Colon (tissue), 2 donors: ENCODE results near the gene DIS3L2.

Experiments
- FAIRE-seq: peaks from 2 replicates; lab custom pipeline; 2012; peaks lifted over from hg19 to GRCh38; lab: Jason Lieb, UNC
- donor health status: control.
- donor health status: control.

The DIS3L2 gene

DNA sequence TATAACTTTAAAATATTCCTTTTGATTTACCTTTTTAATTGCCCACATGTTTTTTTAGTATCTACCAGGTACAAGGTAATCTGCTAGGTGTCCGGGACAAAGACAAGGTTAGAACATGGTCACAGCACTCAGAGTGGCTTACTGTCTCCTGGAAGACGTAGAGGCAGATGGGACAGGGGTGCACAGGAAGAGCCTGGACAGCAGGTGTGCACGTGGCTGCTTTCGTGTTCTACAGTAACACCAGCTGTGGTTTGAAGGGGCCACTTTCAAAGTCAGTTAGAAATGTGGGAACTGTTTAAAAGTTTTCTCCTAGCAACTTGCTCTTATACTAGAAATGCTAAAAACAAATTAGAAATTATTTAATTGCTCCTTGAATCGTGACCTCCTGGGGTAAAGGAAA lies 314.2 kb downstream of the DIS3L2 start:
- FAIRE-seq: no peak

DNA sequence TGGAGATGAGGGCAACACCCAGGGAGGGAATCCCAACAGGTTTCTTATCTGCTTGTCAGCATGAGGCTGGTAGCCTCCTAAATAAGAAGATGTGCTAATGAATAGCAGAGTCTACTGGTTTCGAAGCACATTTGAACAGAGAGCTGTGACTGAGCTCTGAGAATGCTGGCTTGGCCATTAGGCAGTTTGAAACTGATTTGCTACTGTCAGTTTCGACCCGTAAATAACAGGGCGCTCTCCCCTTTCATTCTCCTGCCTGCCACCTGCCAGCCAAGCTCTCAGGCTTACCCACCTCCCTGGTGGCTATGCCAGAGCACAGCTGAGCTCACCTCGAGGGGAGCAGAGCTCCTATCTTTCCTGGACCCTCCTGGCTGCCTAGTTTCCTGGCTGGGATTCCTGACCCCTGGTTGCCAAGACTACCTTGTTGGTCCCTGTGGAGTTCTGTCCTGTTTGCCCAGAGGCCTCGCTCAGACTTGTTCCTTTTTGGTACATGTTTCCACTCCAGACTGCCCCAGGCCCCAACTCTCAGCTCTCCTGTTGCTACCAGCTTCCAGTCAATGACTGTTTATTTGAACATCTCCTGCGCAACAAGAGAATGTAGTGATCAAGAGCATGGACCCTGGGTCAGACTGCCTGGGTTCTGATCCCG lies 314.7 kb downstream of the DIS3L2 start:
- no peak for FAIRE-seq

DNA sequence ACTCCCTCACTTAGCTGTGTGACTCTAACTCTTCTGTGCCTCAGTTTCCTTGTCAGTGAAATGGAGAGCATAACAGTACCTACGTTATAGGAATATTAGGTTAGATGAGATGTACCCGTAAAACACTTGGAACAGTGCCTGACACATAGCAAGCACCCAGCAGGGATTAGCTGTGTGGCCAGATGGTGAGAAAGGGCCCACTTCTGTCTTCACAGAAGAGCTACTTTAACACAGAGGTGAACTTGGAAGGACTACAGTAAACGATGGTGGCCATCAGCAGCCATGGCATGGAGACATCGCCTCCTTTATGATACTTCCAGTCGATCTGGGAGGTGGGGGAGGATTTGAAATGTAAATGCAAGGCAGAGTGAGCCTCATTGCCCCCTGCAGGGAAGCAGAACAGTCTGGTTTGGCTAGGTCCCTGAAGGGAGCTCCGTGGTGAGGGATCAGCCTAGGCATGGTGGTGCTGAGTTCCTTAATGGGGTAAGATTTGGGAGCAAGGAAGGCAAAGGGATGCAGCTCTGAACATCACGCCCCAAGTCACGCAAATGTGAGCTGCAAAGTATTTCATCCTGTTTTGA lies 315.3 kb downstream of the DIS3L2 start:
- no peak for FAIRE-seq

GRCh38 chr2:232278534-232278933 lies 317.0 kb downstream of the DIS3L2 start:
- no peak for FAIRE-seq

- FAIRE-seq: no peak
Measured at GRCh38 chr2:232280341-232280740, 318.8 kb downstream of the DIS3L2 start.

GRCh38 chr2:232281858-232282507 lies 320.5 kb downstream of the DIS3L2 start:
- no peak for FAIRE-seq

DNA sequence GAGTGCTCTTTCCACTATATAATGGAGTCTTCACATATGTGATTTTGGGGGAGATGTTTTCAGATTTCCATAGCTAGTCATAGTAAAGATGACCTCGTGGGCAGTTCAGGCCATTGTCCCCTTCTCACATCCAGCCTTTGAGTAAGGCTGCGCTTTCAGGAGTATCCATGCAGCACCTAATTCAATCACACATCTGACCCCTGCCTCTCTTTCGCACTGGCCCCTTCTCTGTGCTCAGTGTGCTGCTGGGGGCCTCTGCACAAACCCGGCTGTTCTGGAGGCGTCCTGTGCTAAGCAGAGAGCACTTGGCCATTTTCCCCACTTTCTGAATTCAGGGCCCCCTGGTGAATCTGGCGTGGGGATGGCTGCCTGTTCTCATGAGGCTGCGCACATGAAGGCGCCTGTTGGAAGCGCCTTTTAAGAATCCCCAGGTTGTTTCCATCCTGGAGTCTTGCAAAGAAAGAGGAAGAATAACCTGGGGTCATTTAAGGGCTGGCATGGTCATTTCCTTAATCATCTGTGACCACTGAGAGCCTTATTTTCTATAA lies 321.1 kb downstream of the DIS3L2 start:
- no peak for FAIRE-seq

- FAIRE-seq: no peak
Measured at GRCh38 chr2:232286001-232286868, 324.7 kb downstream of the DIS3L2 start.

DNA sequence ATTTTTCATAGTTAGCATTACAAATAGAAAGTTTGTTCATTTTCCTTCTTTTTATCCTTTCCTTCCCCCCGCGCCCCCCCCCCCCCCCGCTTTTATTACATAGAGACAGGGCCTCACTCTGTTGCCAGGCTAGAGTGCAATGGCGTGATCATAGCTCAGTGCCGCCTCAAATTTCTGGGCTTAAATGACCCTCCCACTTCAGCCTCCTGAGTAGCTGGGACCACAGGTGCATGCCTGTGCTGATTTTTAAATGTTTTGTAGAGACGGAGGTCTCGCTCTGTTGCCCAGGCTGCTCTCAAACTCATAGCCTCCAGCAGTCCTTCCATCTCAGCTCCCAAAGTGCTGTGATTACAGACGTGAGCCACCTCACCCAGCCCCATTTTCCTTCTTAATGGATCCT lies 325.8 kb downstream of the DIS3L2 start:
- no peak for FAIRE-seq

- FAIRE-seq: no peak
Measured at GRCh38 chr2:232288489-232289030, 327.0 kb downstream of the DIS3L2 start.

- no peak for FAIRE-seq
Measured at GRCh38 chr2:232290668-232291067, 329.2 kb downstream of the DIS3L2 start.

- FAIRE-seq: no peak
Measured at GRCh38 chr2:232291343-232291742, 329.8 kb downstream of the DIS3L2 start.

DNA sequence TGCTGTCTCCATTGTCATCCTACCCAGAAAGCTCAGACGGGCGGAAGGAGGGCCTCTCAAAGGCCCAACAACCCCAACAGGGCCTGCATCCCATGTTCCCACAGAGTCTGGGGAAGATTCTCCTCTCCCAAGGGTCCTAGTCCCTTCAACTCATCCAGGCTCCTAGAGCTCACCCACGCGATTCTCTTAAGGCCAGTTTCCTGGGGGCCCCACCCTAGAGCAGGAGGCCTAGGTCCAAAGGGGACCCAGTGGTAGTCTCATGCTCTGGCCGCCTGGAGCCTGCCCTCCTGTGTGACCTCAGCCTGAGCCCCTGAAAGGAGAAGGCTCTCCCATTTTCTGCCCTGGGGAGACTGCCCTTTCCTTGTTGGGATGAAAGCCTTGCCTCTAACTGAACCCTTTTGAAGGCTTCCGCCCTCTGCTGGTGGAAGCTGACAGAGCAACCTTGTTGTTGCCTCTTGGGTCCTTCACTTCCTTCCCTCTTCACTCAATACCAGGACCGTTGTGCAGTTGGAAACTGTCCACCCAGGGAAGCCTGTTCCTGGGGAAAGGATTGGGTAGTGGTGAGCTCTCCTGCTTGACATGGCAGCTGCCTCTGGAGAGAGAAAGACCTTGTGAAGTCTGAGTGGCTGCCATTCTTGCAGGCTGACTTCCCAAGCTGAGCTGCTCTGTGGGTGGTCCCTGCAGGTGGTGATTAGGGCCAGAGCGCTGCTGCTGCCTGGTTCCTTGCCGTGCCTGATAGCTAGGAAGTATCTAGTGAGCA lies 331.1 kb downstream of the DIS3L2 start:
- FAIRE-seq: no peak

DNA sequence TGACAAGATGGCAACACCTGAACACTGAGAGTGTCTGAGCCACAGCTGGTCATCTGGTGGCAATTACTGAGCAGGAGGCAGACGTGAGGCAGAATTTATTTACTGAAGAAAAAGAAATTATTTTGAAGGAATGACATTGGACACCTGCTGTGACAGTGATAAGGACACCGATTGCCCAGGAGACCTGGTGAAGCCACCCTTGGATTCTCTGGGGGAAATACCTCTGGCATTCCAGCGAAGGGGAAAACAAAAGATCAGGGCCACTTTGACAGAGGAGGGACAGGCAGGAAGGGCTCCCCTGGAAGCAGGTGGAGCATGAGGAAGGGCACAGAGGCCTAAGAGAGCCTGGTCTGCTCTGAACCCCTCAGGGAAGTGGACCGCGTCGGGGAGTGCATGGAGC lies 331.7 kb downstream of the DIS3L2 start:
- FAIRE-seq: no peak

- no peak for FAIRE-seq
Measured at GRCh38 chr2:232295971-232296370, 334.5 kb downstream of the DIS3L2 start.

DNA sequence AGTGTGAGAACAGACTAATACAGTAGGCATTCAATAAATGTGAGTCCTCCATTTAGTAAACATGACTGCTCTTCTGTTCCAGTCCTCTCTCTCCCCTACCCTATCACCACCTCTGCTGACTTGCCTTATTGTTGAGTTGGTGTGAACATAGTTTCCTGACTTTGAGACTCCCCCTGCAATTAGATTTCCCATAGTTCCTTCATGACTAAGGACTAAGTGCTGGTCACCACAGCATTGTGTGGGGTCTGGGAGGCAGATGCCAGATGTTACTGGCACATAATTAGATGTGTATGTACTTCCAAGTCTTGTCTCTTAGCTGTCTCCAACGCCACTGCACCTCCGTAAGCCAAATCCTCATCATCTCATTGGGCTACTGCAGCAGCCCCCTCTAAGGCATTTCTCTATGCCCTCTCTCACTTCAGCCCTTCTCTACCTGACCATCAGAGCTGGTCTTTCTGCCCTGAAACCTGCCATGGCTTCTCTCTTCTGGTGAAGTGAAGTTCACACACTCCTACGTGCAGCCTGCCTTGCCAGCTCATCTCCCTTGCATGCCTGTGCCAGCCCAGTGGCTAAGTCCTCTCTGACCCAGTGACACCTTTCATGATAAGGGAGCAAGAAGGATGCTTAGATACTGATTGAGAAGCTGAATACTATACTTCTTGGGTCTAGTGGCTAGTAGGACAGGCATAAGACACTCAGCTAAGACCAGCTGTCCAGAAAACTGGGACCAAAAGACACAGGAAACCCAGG lies 335.4 kb downstream of the DIS3L2 start:
- FAIRE-seq: no peak

DNA sequence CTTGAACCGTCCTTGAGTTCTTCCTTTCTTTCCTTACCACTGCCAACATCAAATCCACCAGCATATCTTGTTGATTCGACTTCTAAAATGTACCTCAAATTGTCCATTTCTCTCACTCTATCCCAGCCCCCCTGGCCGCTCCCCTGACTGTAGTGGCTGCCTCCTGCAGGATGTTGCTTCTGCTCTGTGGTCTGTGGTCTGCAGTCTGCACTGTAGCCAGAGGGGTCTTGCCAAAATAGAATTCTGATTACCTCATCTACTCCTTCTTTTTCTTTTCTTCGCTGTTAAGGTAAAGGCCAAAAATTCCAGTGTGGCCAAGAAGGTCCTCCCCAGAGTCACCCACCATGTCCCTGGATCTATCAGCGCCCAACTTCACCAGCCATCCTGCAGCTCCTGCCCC lies 337.6 kb downstream of the DIS3L2 start:
- no peak for FAIRE-seq

DNA sequence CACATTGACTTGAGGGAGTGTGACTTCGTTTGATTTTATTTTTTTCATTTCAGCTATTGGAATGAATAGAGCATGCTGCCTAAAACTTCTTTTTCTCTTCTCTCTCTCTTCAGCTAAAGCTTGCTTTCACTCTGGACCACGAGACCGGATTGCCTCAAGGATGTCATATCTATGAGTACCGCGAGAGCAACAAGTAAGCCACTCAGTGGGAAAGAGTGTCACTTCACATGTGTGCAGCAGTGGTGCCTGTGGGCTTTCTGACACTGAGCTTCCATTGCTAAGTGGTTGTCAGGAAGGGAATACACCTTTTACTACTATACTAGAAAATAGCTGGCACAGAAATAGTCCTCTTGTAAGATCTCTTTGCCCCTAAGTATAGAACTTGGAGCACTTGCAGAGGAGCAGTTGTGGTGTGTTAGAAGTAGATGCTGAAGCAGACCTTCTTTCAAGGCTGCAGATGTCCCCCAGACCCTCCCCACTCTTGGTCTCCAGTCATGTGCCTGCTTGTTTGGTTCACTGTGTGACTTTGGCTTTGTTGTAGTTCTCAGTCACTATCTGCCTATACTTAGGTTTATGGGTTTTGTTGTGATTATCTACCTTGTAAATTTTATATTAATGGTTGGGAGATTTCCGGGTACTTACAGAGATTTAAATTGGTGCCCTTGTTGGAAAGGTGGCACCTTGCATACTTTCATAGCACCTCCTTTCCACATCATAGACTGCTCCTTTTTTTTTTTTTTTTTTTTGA lies 338.6 kb downstream of the DIS3L2 start:
- no peak for FAIRE-seq

DNA sequence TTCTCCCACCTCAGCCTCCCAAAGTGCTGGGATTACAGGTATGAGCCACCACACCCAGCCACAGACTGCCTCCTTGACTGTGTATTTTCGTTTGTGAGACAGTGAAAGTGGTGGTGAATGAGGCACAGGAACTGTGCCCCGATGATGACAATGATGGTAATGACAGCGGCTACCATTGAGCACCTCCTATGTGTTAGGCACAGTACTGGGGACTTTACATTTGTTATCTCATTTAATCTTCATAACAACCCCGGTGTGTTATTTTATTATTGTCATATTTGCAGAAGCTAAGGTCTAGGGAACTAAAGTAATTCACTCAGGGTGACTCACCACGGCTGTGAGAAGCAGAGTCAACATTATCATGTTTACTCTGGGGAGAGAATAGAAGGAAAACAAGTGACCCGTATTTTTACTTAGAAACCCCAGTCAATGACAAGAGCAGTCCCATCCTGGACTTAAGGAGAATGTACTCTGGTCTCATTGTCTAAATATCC lies 339.4 kb downstream of the DIS3L2 start:
- FAIRE-seq: peak; percentile 31

DNA sequence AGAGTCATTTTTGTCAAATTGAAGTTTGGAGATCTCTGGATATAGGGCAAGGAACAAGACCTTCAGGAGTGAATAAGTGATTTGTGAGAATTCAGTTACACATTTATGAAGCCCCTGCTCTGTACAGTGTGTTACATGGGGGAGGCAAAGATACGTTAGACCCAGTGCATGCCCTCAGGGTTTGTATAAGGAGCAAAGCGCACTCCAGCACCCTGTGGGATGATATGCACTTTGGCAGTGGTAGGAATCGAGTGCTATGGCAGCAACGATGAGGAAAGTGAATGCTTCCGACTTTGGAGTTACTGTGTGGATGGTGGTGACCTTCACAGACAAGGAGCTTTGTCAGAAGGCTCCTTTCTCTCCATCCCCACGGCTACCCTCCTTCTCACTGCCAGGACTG lies 342.7 kb downstream of the DIS3L2 start:
- FAIRE-seq: no peak
